Mesenchymal stem cell (in vitro differentiated cells and primary cell): ENCODE data around the gene ANKMY1.

Source experiments
- DNase-seq: peaks from one replicate; pipeline ENCODE4 v3.0.0-alpha.2; 2013
- H2AFZ ChIP-seq: one replicate; pipeline ENCODE4 v1.6.1; 2013; ENCODE audit warnings: low read depth, mild to moderate bottlenecking, control low read depth, inconsistent platforms, low read length, moderate library complexity
- H2AK5ac ChIP-seq: 2 replicates; pipeline ENCODE4 v1.6.1; 2013; ENCODE audit warnings: low read length, moderate library complexity, mild to moderate bottlenecking, inconsistent platforms; ENCODE audit not compliant: severe bottlenecking
- H2BK120ac ChIP-seq: one replicate; pipeline ENCODE4 v1.6.1; 2013; ENCODE audit warnings: low read depth, mild to moderate bottlenecking, inconsistent platforms, low read length, moderate library complexity
- H2BK12ac ChIP-seq, 2 experiments: one replicate each; pipeline ENCODE4 v1.6.1; 2013; ENCODE audit warnings: inconsistent platforms in 2 of 2, low read length in 2 of 2, mild to moderate bottlenecking in 2 of 2, moderate library complexity in 2 of 2, control low read depth in 1 of 2
- H2BK15ac ChIP-seq: one replicate; pipeline ENCODE4 v1.6.1; 2013; ENCODE audit warnings: mild to moderate bottlenecking, low read depth, inconsistent platforms; ENCODE audit not compliant: poor library complexity, severe bottlenecking
- H2BK5ac ChIP-seq: 2 replicates; pipeline ENCODE4 v1.6.1; 2013; ENCODE audit warnings: low read depth, mild to moderate bottlenecking, low read length, control low read depth, inconsistent platforms; ENCODE audit not compliant: poor library complexity, severe bottlenecking
- H3K14ac ChIP-seq, 2 experiments: one replicate each; pipeline ENCODE4 v1.6.1; 2013; ENCODE audit warnings: inconsistent platforms in 2 of 2, low read length in 2 of 2, control low read depth in 1 of 2, mild to moderate bottlenecking in 1 of 2, moderate library complexity in 1 of 2
- H3K18ac ChIP-seq, 2 experiments: one replicate each; pipeline ENCODE4 v1.6.1; 2013; ENCODE audit warnings: inconsistent platforms in 2 of 2, low read length in 2 of 2, control low read depth in 1 of 2, low read depth in 1 of 2, mild to moderate bottlenecking in 1 of 2
- H3K23ac ChIP-seq, 2 experiments: one replicate each; pipeline ENCODE4 v1.6.1; 2013; ENCODE audit warnings: inconsistent platforms in 2 of 2, low read length in 2 of 2, mild to moderate bottlenecking in 2 of 2, moderate library complexity in 2 of 2, control low read depth in 1 of 2
- H3K27ac ChIP-seq: 2 replicates; pipeline ENCODE4 v1.5.1; 2013; ENCODE audit warnings: mild to moderate bottlenecking, moderate library complexity, low read length, control low read depth, inconsistent platforms; ENCODE audit not compliant: poor library complexity, severe bottlenecking
- H3K27me3 ChIP-seq, 2 experiments: 2 replicates each; pipeline versions ENCODE4 v1.6.1 to v1.7.0; 2013; ENCODE audit warnings: low read length in 2 of 2, mild to moderate bottlenecking in 2 of 2, moderate library complexity in 2 of 2, control low read depth in 1 of 2, inconsistent platforms in 1 of 2; ENCODE audit not compliant: control insufficient read depth in 1 of 2, insufficient read depth in 1 of 2
- H3K36me3 ChIP-seq, 2 experiments: 2 replicates each; pipeline versions ENCODE4 v1.6.1 to v1.7.0; 2013; ENCODE audit warnings: low read length in 2 of 2, control low read depth in 1 of 2, inconsistent platforms in 1 of 2, low read depth in 1 of 2, mild to moderate bottlenecking in 1 of 2; ENCODE audit not compliant: insufficient read depth in 2 of 2, control insufficient read depth in 1 of 2
- H3K4ac ChIP-seq, 2 experiments: one replicate each; pipeline ENCODE4 v1.6.1; 2013; ENCODE audit warnings: inconsistent platforms in 2 of 2, low read length in 2 of 2, mild to moderate bottlenecking in 2 of 2, moderate library complexity in 2 of 2, control low read depth in 1 of 2, low read depth in 1 of 2
- H3K4me1 ChIP-seq: 2 replicates; pipeline ENCODE4 v1.6.1; 2013; ENCODE audit warnings: low read depth, low read length, control low read depth; ENCODE audit not compliant: control insufficient read depth, insufficient read depth
- H3K4me2 ChIP-seq: 2 replicates; pipeline ENCODE4 v1.6.1; 2013; ENCODE audit warnings: low read length, mild to moderate bottlenecking, inconsistent platforms; ENCODE audit not compliant: poor library complexity, severe bottlenecking
- H3K4me3 ChIP-seq, 2 experiments: 2 replicates each; pipeline versions ENCODE4 v1.5.1 to v1.7.0; 2013; ENCODE audit warnings: low read length in 2 of 2, mild to moderate bottlenecking in 2 of 2, control low read depth in 1 of 2, low read depth in 1 of 2; ENCODE audit not compliant: insufficient read depth in 1 of 2
- H3K79me1 ChIP-seq: replicated peaks from 2 replicates; pipeline ENCODE4 v1.6.1; 2013; ENCODE audit warnings: mild to moderate bottlenecking, control low read depth, low read length, inconsistent platforms; ENCODE audit not compliant: poor library complexity, severe bottlenecking
- H3K9ac ChIP-seq: 2 replicates; pipeline ENCODE4 v1.7.0; 2013; ENCODE audit warnings: mild to moderate bottlenecking, low read length, moderate library complexity
- H3K9me3 ChIP-seq: 2 replicates; pipeline ENCODE4 v1.7.0; 2013; ENCODE audit warnings: mild to moderate bottlenecking, low read length; ENCODE audit not compliant: control insufficient read depth
- H4K8ac ChIP-seq: one replicate; pipeline ENCODE4 v1.6.1; 2013; ENCODE audit warnings: inconsistent platforms, mild to moderate bottlenecking, low read length, moderate library complexity
- H4K91ac ChIP-seq: one replicate; pipeline ENCODE4 v1.6.1; 2013; ENCODE audit warnings: mild to moderate bottlenecking, low read length, inconsistent platforms
- WGBS: methylation state at CpG from one replicate; pipeline ENCODE4 v1.1.7; 2013; ENCODE audit warnings: mixed read lengths; 5-methylcytosine and 5-hydroxymethylcytosine counted together

The ANKMY1 gene

GRCh38 chr2:240465765-240466578 is 91.8 kb downstream of the ANKMY1 start:
- H3K79me1 ChIP-seq: no peaks in the 10 kb centered on the region
- H3K36me3 ChIP-seq: peaks cover 25 to 50% of the 10 kb centered on the region in 2 experiments
- no peak overlapping the region for H4K91ac ChIP-seq
- H2AK5ac ChIP-seq: no peak overlapping the region
- H3K23ac ChIP-seq: no peak overlapping the region
- no peak overlapping the region for H3K27ac ChIP-seq
- H3K4me3 ChIP-seq: no peak overlapping the region
- no peaks in the 10 kb centered on the region for H3K9me3 ChIP-seq
- no peak overlapping the region for H3K4ac ChIP-seq
- H2BK12ac ChIP-seq: no peak overlapping the region
- 80% methylated on average over 28 of the region's 28 CpGs for WGBS
- H2AFZ ChIP-seq: no peak overlapping the region
- no peak overlapping the region for H4K8ac ChIP-seq
- no peak overlapping the region for H3K14ac ChIP-seq
- H2BK15ac ChIP-seq: no peak overlapping the region
- H3K9ac ChIP-seq: no peak overlapping the region
- H3K27me3 ChIP-seq: peaks cover 0 to 4% of the 10 kb centered on the region in 2 experiments
- H3K18ac ChIP-seq: no peak overlapping the region
- H3K4me1 ChIP-seq: peaks cover 1% of the 10 kb centered on the region
- H2BK120ac ChIP-seq: no peak overlapping the region
- DNase-seq: no peak
- H2BK5ac ChIP-seq: no peak overlapping the region
- H3K4me2 ChIP-seq: no peak overlapping the region

GRCh38 chr2:240465268-240465764 is 92.5 kb downstream of the ANKMY1 start:
- Histone ChIP-seq H2BK120ac (no peak overlapping the region), H3K27ac (no peak overlapping the region), H2AFZ (no peak overlapping the region), H3K18ac (no peak overlapping the region), H3K9me3 (no peaks in the 10 kb centered on the region), H3K23ac (no peak overlapping the region), H3K4ac (no peak overlapping the region), H3K14ac (no peak overlapping the region), H3K4me3 (no peak overlapping the region), H2AK5ac (no peak overlapping the region), H3K79me1 (no peaks in the 10 kb centered on the region), H3K4me2 (no peak overlapping the region), H3K4me1 (peaks cover 1% of the 10 kb centered on the region), H4K8ac (no peak overlapping the region), H2BK15ac (no peak overlapping the region), H3K27me3 (no peaks in the 10 kb centered on the region), H2BK5ac (no peak overlapping the region), H4K91ac (no peak overlapping the region), H3K36me3 (peaks cover 25 to 51% of the 10 kb centered on the region in 2 experiments), H2BK12ac (no peak overlapping the region), H3K9ac (no peak overlapping the region)
- no peak for DNase-seq
- WGBS: 98% methylated on average over 22 of the region's 22 CpGs

- no peak for DNase-seq
- Histone ChIP-seq H4K91ac (no peak overlapping the region), H2BK5ac (no peak overlapping the region), H2BK120ac (no peak overlapping the region), H2BK15ac (no peak overlapping the region), H3K36me3 (peaks cover 25 to 57% of the 10 kb centered on the region in 2 experiments), H3K4me1 (peaks cover 3% of the 10 kb centered on the region), H3K9me3 (no peaks in the 10 kb centered on the region), H3K27ac (no peak overlapping the region), H3K27me3 (no peaks in the 10 kb centered on the region), H2AFZ (no peak overlapping the region), H3K4me2 (no peak overlapping the region), H3K18ac (no peak overlapping the region), H3K9ac (no peak overlapping the region), H4K8ac (no peak overlapping the region), H3K23ac (no peak overlapping the region), H3K4me3 (no peak overlapping the region), H3K79me1 (no peaks in the 10 kb centered on the region), H3K14ac (no peak overlapping the region), H2BK12ac (no peak overlapping the region), H2AK5ac (no peak overlapping the region), H3K4ac (no peak overlapping the region)
- WGBS: 88% methylated on average over 42 of the region's 43 CpGs
Measured at GRCh38 chr2:240464514-240465241, 93.1 kb downstream of the ANKMY1 start.

GRCh38 chr2:240463866-240464481 is 93.8 kb downstream of the ANKMY1 start:
- H2AFZ ChIP-seq: no peak overlapping the region
- WGBS: 97% methylated on average over 21 of the region's 21 CpGs
- H3K14ac ChIP-seq: no peak overlapping the region
- peaks cover 3% of the 10 kb centered on the region for H3K4me1 ChIP-seq
- no peak overlapping the region for H3K18ac ChIP-seq
- no peak overlapping the region for H3K27ac ChIP-seq
- no peak overlapping the region for H3K23ac ChIP-seq
- H2BK5ac ChIP-seq: no peak overlapping the region
- no peak for DNase-seq
- H3K4me2 ChIP-seq: no peak overlapping the region
- H2BK15ac ChIP-seq: no peak overlapping the region
- H3K9ac ChIP-seq: no peak overlapping the region
- H4K91ac ChIP-seq: no peak overlapping the region
- H2AK5ac ChIP-seq: no peak overlapping the region
- no peak overlapping the region for H2BK120ac ChIP-seq
- H3K27me3 ChIP-seq: no peaks in the 10 kb centered on the region
- peaks cover 25 to 60% of the 10 kb centered on the region in 2 experiments for H3K36me3 ChIP-seq
- no peak overlapping the region for H3K4me3 ChIP-seq
- no peak overlapping the region for H4K8ac ChIP-seq
- H3K4ac ChIP-seq: no peak overlapping the region
- H3K9me3 ChIP-seq: no peaks in the 10 kb centered on the region
- H2BK12ac ChIP-seq: no peak overlapping the region
- no peaks in the 10 kb centered on the region for H3K79me1 ChIP-seq
